ENCODE measurements around the gene WDR5. TPM values are rescaled to one million over a fixed set of nuclear protein-coding genes. Genes with fewer than 3 reads are reported as not detected.

The WDR5 gene
- total RNA-seq, 3 donors from 2014 or later, result 16.0 to 17.7 (median 17.4) TPM

GRCh38 chr9:134159566-134160245 is 23.8 kb downstream of the WDR5 start:
- intact Hi-C loops (cut with DNase I; ENCODE audit: low total_unique reads), result no loop called here
- H3K36me3 ChIP-seq, result peaks cover 8% of the 10 kb centered on the region

GRCh38 chr9:134161647-134162046 is 25.8 kb downstream of the WDR5 start:
- no peaks in the 10 kb centered on the region for H3K9me3 ChIP-seq
- H3K27me3 ChIP-seq, result no peaks in the 10 kb centered on the region
- H3K36me3 ChIP-seq, result no peaks in the 10 kb centered on the region
- intact Hi-C loops (cut with DNase I; ENCODE audit: low total_unique reads), result no loop called here
- no peak overlapping the region for H3K4me3 ChIP-seq
- H3K4me1 ChIP-seq, result no peaks in the 10 kb centered on the region
- TF ChIP-seq CTCF (IDR thresholded peaks at IDR 0.05) (no peak), POLR2A (IDR thresholded peaks at IDR 0.05) (no peak), POLR2AphosphoS5 (IDR thresholded peaks at IDR 0.05) (no peak)
- DNase-seq (ENCODE audit: low spot score in 2 of 2), result no peak
- H3K27ac ChIP-seq, result no peak overlapping the region

More at GRCh38 chr9:134159566-134160245, 23.8 kb downstream of the WDR5 start:
- Histone ChIP-seq H3K4me1 (no peaks in the 10 kb centered on the region), H3K9me3 (no peaks in the 10 kb centered on the region), H3K4me3 (no peak overlapping the region), H3K27me3 (no peaks in the 10 kb centered on the region), H3K27ac (no peak overlapping the region)
- TF ChIP-seq CTCF (IDR thresholded peaks at IDR 0.05), result no peak
- TF ChIP-seq POLR2A (IDR thresholded peaks at IDR 0.05), result no peak
- TF ChIP-seq POLR2AphosphoS5 (IDR thresholded peaks at IDR 0.05), result no peak
- DNase-seq (ENCODE audit: low spot score in 2 of 2), result no peak

- intact Hi-C loops (cut with DNase I; ENCODE audit: low total_unique reads), result no loop called here
These were observed 26.4 kb downstream of the WDR5 start for GRCh38 chr9:134162212-134162775.

GRCh38 chr9:134162926-134163370 is 27.1 kb downstream of the WDR5 start:
- Histone ChIP-seq H3K27ac (peak overlapping the region in 1 of 2 donors; percentile 76), H3K9me3 (no peaks in the 10 kb centered on the region), H3K4me3 (no peak overlapping the region), H3K27me3 (no peaks in the 10 kb centered on the region), H3K4me1 (no peaks in the 10 kb centered on the region), H3K36me3 (no peaks in the 10 kb centered on the region)
- no peak for DNase-seq (ENCODE audit: low spot score in 2 of 2)
- intact Hi-C loops (cut with DNase I; ENCODE audit: low total_unique reads), result no loop called here
- TF ChIP-seq POLR2AphosphoS5 (IDR thresholded peaks at IDR 0.05) (no peak), POLR2A (IDR thresholded peaks at IDR 0.05) (no peak), CTCF (IDR thresholded peaks at IDR 0.05) (no peak)

More at GRCh38 chr9:134162212-134162775, 26.4 kb downstream of the WDR5 start:
- Histone ChIP-seq H3K4me1 (no peaks in the 10 kb centered on the region), H3K4me3 (no peak overlapping the region), H3K9me3 (no peaks in the 10 kb centered on the region), H3K27me3 (no peaks in the 10 kb centered on the region), H3K27ac (no peak overlapping the region), H3K36me3 (no peaks in the 10 kb centered on the region)
- TF ChIP-seq CTCF (IDR thresholded peaks at IDR 0.05) (no peak), POLR2AphosphoS5 (IDR thresholded peaks at IDR 0.05) (no peak), POLR2A (IDR thresholded peaks at IDR 0.05) (no peak)
- no peak for DNase-seq (ENCODE audit: low spot score in 2 of 2)

Measured in breast epithelium (tissue), 4 donors.